HEK293 (cell line): Measurements from ENCODE around the gene CAPN10.

ENCODE experiments used
- ZNF701 ChIP-seq: fragments of 450-650 bp; formaldehyde crosslinking; IDR thresholded peaks from 2 replicates; pipeline ENCODE4 v1.5.1; 2016; ENCODE audit warnings: missing biosample characterization, missing genetic modification characterization
- ZNF776 ChIP-seq: fragments of 450-650 bp; formaldehyde crosslinking; IDR thresholded peaks from 2 replicates; pipeline ENCODE4 v1.5.0; 2017; ENCODE audit warnings: missing biosample characterization, missing genetic modification characterization, borderline replicate concordance

DNA sequence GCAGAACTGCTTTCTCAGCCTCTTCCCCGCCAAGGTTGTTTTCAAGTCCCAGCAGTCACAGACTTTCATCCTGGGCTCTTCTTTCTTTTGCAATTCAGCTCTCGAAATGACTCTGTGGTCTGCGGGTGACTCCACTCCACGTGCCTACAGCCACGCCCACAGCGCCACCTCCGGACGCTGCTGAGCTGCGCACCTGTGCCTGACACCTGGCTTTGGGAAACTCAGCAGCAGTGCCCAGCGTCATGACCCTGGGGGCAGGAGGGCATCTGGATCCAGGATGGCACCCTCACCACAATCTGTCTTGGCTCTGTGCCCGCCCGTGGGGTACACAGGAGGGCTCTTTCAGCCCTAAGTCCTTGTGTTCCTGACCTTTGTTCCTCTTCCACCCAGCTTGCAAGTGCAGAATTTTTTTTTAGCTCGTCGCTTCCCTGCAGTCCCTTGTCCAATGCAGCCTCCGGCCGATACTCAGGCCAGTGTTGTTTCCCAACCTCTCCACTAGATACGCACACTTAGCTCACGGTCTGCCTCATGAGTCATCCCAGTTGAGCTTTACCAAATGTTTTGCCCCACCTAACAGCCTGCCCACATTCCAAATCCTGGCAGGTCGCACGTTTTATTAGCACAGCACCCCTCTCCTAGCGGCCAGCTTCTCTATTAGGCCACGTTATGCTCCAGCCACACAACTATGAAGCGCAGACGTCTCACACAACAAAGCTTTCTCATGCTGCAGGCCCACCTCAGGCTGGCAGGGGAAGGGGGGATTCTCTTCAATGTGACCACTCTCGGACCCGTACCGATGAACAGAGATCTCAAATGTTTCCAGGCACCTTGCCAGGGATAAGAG, 6.5 kb upstream of the CAPN10 start:
- no peak for TF ChIP-seq ZNF701 (tag by site-specific recombination)
- TF ChIP-seq ZNF776 = no peak
